Measurements from ENCODE around the gene BAZ2B.

The BAZ2B gene

GRCh38 chr2:159608723-159609308, 7.5 kb downstream of the BAZ2B start:
- DNase-seq = no peak
- Mint-ChIP-seq H3K4me1 (ENCODE audit: low read depth) (peaks cover under 1% of the 10 kb centered on the region), H3K9me3 (no peaks in the 10 kb centered on the region), H3K4me3 (no peak overlapping the region), H3K36me3 (ENCODE audit: low read depth) (no peaks in the 10 kb centered on the region), H3K27ac (no peak overlapping the region), H3K27me3 (peaks cover 5% of the 10 kb centered on the region)

- Mint-ChIP-seq H3K9me3 (no peaks in the 10 kb centered on the region), H3K36me3 (ENCODE audit: low read depth) (no peaks in the 10 kb centered on the region), H3K4me1 (ENCODE audit: low read depth) (no peaks in the 10 kb centered on the region), H3K27ac (no peak overlapping the region), H3K27me3 (no peaks in the 10 kb centered on the region), H3K4me3 (no peak overlapping the region)
- DNase-seq = no peak
These were observed 8.2 kb downstream of the BAZ2B start for GRCh38 chr2:159608108-159608507.

DNA sequence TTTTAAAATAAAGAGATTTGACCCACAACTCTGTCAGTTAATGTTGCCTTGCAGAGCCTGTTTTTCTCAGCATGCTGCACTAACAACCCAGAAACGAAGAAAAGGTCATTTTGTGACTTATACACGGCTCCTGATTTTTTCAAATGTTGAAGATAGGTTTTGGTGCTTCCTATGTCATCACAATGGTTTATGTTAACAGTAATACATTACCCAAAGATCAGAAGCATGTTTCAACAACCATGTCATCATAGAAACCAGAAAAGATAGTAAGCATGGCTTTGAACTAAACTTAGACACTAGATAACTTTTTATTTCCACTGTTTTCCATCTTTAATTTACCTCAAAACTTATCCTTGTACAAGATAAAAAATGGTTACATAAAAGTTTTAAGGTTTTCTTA, 10.1 kb downstream of the BAZ2B start:
- Mint-ChIP-seq H3K4me1 (ENCODE audit: low read depth) (no peaks in the 10 kb centered on the region), H3K27me3 (no peaks in the 10 kb centered on the region)

DNA sequence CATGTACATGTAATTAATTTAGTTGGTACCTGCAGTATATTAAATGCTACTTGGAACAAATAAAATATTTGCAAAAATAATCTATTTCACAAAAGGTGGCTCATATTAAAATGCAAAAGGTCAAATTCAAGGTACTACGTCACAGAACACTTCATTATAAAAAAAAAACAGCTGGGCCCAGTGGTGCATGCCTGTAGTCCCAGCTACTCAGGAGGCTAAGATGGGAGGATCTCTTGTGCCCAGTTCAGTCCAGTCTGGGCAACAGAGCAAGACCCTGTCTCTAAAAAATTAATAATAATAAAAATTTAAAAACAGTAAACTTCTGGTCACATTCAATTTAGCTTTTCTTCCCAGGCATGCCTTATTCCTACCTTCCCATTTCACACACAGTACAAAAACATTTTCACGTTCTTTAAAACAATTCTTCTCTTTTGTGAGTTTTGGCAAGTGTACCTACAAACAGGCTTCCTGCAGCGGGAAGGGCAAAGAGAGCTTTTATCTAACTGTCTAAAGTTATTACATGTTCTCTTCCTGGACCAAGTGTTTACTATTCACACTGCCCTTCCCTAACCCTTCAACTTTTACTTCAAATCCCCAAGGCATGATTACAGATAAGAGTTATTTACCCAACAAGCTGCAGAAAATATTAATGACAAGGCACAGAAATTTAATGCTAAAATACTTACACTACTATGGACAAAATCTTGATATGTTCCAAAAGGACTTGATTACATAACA, 10.7 kb downstream of the BAZ2B start:
- H3K36me3 Mint-ChIP-seq (ENCODE audit: low read depth) = no peaks in the 10 kb centered on the region
- H3K27me3 Mint-ChIP-seq = no peaks in the 10 kb centered on the region
- H3K9me3 Mint-ChIP-seq = no peaks in the 10 kb centered on the region
- H3K4me1 Mint-ChIP-seq (ENCODE audit: low read depth) = peaks cover 3% of the 10 kb centered on the region
- H3K27ac Mint-ChIP-seq = no peak overlapping the region
- H3K4me3 Mint-ChIP-seq = no peak overlapping the region
- DNase-seq = no peak

More for the DNA sequence above, 10.1 kb downstream of the BAZ2B start:
- H3K27ac Mint-ChIP-seq = no peak overlapping the region
- no peaks in the 10 kb centered on the region for H3K9me3 Mint-ChIP-seq
- no peak for DNase-seq
- no peak overlapping the region for H3K4me3 Mint-ChIP-seq
- no peaks in the 10 kb centered on the region for H3K36me3 Mint-ChIP-seq (ENCODE audit: low read depth)

GRCh38 chr2:159604159-159604558, 12.2 kb downstream of the BAZ2B start:
- Mint-ChIP-seq H3K4me3 (no peak overlapping the region), H3K9me3 (no peaks in the 10 kb centered on the region), H3K27me3 (no peaks in the 10 kb centered on the region), H3K4me1 (ENCODE audit: low read depth) (peaks cover 6% of the 10 kb centered on the region), H3K36me3 (ENCODE audit: low read depth) (no peaks in the 10 kb centered on the region), H3K27ac (no peak overlapping the region)
- no peak for DNase-seq

GRCh38 chr2:159600752-159601151, 15.6 kb downstream of the BAZ2B start:
- Mint-ChIP-seq H3K36me3 (ENCODE audit: low read depth) (no peaks in the 10 kb centered on the region), H3K27ac (no peak overlapping the region), H3K4me3 (no peak overlapping the region), H3K27me3 (no peaks in the 10 kb centered on the region), H3K4me1 (ENCODE audit: low read depth) (peaks cover 6% of the 10 kb centered on the region), H3K9me3 (no peaks in the 10 kb centered on the region)
- no peak for DNase-seq

GRCh38 chr2:159595410-159596046, 20.8 kb downstream of the BAZ2B start:
- Mint-ChIP-seq H3K4me1 (ENCODE audit: low read depth) (peaks cover 2% of the 10 kb centered on the region), H3K36me3 (ENCODE audit: low read depth) (no peaks in the 10 kb centered on the region), H3K4me3 (no peak overlapping the region)

DNA sequence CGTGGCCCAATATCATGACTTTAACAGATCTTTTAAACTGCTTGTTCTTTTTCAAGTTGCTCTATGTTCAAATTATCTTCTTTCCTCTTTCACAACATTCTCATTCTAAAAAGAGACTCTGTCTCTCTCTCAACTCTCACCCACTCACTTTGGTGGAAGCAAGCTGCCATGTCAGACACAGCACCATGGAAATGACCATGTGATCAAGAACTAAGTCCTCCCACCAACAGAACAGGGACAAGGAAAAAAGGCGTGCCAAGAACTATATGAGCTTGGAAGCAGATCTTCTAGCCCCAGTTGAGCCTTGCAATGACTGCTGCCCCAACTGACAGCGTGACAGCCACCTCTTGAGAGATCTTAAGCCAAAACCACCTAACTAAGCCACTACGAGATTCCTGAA, 23.9 kb downstream of the BAZ2B start:
- DNase-seq = no peak
- no peak overlapping the region for H3K27ac Mint-ChIP-seq
- H3K4me3 Mint-ChIP-seq = no peak overlapping the region
- no peaks in the 10 kb centered on the region for H3K4me1 Mint-ChIP-seq (ENCODE audit: low read depth)
- no peaks in the 10 kb centered on the region for H3K36me3 Mint-ChIP-seq (ENCODE audit: low read depth)
- no peaks in the 10 kb centered on the region for H3K27me3 Mint-ChIP-seq
- H3K9me3 Mint-ChIP-seq = no peaks in the 10 kb centered on the region

More at GRCh38 chr2:159595410-159596046, 20.8 kb downstream of the BAZ2B start:
- H3K27me3 Mint-ChIP-seq = no peaks in the 10 kb centered on the region
- no peak for DNase-seq
- H3K27ac Mint-ChIP-seq = no peak overlapping the region
- H3K9me3 Mint-ChIP-seq = no peaks in the 10 kb centered on the region

- H3K4me3 Mint-ChIP-seq = no peak overlapping the region
- no peaks in the 10 kb centered on the region for H3K27me3 Mint-ChIP-seq
- H3K36me3 Mint-ChIP-seq (ENCODE audit: low read depth) = no peaks in the 10 kb centered on the region
- H3K4me1 Mint-ChIP-seq (ENCODE audit: low read depth) = no peaks in the 10 kb centered on the region
- no peaks in the 10 kb centered on the region for H3K9me3 Mint-ChIP-seq
- no peak for DNase-seq
- H3K27ac Mint-ChIP-seq = no peak overlapping the region
These were observed 25.1 kb downstream of the BAZ2B start for GRCh38 chr2:159591221-159591620.

DNA sequence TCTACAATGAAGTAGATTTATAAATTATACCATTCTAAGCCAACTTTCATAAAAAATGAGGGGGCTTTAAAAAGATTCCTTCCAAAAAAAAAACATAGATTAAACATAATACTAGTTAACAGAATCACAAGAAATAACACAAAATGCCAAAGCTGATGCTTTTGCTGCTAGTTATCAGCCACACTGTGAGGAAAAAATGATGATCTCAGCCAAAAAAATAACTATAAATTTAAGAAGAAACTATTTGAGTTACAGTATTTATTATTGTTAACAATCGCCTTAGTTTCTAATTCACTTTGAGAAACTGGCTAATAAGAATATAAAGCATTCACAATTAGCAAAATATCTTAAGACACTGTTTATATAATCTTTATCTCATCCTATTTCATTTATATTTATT, 27.1 kb downstream of the BAZ2B start:
- Mint-ChIP-seq H3K27me3 (no peaks in the 10 kb centered on the region), H3K27ac (no peak overlapping the region), H3K4me3 (no peak overlapping the region), H3K4me1 (ENCODE audit: low read depth) (no peaks in the 10 kb centered on the region), H3K9me3 (no peaks in the 10 kb centered on the region), H3K36me3 (ENCODE audit: low read depth) (no peaks in the 10 kb centered on the region)
- no peak for DNase-seq

GRCh38 chr2:159586034-159586433, 30.3 kb downstream of the BAZ2B start:
- no peaks in the 10 kb centered on the region for H3K36me3 Mint-ChIP-seq (ENCODE audit: low read depth)
- H3K27me3 Mint-ChIP-seq = no peaks in the 10 kb centered on the region
- H3K4me1 Mint-ChIP-seq (ENCODE audit: low read depth) = no peaks in the 10 kb centered on the region
- no peaks in the 10 kb centered on the region for H3K9me3 Mint-ChIP-seq
- H3K27ac Mint-ChIP-seq = no peak overlapping the region
- no peak for DNase-seq
- no peak overlapping the region for H3K4me3 Mint-ChIP-seq

GRCh38 chr2:159585622-159586021, 30.7 kb downstream of the BAZ2B start:
- H3K4me1 Mint-ChIP-seq (ENCODE audit: low read depth) = no peaks in the 10 kb centered on the region
- no peak overlapping the region for H3K27ac Mint-ChIP-seq
- H3K36me3 Mint-ChIP-seq (ENCODE audit: low read depth) = no peaks in the 10 kb centered on the region
- DNase-seq = no peak
- H3K27me3 Mint-ChIP-seq = no peaks in the 10 kb centered on the region
- H3K9me3 Mint-ChIP-seq = no peaks in the 10 kb centered on the region
- H3K4me3 Mint-ChIP-seq = no peak overlapping the region

- no peak overlapping the region for H3K27ac Mint-ChIP-seq
- H3K36me3 Mint-ChIP-seq (ENCODE audit: low read depth) = peaks cover 2% of the 10 kb centered on the region
- no peak for DNase-seq
- H3K4me3 Mint-ChIP-seq = no peak overlapping the region
- no peaks in the 10 kb centered on the region for H3K4me1 Mint-ChIP-seq (ENCODE audit: low read depth)
- H3K9me3 Mint-ChIP-seq = peaks cover 3% of the 10 kb centered on the region
- H3K27me3 Mint-ChIP-seq = no peaks in the 10 kb centered on the region
These were observed 31.6 kb downstream of the BAZ2B start for GRCh38 chr2:159584796-159585195.

GRCh38 chr2:159573846-159574606, 42.3 kb downstream of the BAZ2B start:
- no peak for DNase-seq
- H3K27me3 Mint-ChIP-seq = no peaks in the 10 kb centered on the region
- peaks cover 2% of the 10 kb centered on the region for H3K36me3 Mint-ChIP-seq (ENCODE audit: low read depth)
- peaks cover 4% of the 10 kb centered on the region for H3K9me3 Mint-ChIP-seq
- no peak overlapping the region for H3K4me3 Mint-ChIP-seq
- H3K4me1 Mint-ChIP-seq (ENCODE audit: low read depth) = no peaks in the 10 kb centered on the region
- H3K27ac Mint-ChIP-seq = no peak overlapping the region

GRCh38 chr2:159573294-159573693, 43.1 kb downstream of the BAZ2B start:
- Mint-ChIP-seq H3K36me3 (ENCODE audit: low read depth) (peaks cover 2% of the 10 kb centered on the region), H3K27ac (no peak overlapping the region), H3K4me1 (ENCODE audit: low read depth) (no peaks in the 10 kb centered on the region), H3K27me3 (no peaks in the 10 kb centered on the region), H3K9me3 (peaks cover 4% of the 10 kb centered on the region), H3K4me3 (no peak overlapping the region)
- DNase-seq = no peak

All from activated T-cell treated with anti-CD3 and anti-CD28 coated beads, Interleukin-2, amount 50 U/mL, for 24 hours (primary cell).